NCI-H345 treated with DMSO at 0.1 percent for 48 hours (cell line): ENCODE data around the gene RASA1.

Experiments used
- DNase-seq: peaks from one replicate; lab custom pipeline; 2025; ENCODE audit not compliant: unreplicated experiment; lab: John Stamatoyannopoulos, UW

The RASA1 gene

DNA sequence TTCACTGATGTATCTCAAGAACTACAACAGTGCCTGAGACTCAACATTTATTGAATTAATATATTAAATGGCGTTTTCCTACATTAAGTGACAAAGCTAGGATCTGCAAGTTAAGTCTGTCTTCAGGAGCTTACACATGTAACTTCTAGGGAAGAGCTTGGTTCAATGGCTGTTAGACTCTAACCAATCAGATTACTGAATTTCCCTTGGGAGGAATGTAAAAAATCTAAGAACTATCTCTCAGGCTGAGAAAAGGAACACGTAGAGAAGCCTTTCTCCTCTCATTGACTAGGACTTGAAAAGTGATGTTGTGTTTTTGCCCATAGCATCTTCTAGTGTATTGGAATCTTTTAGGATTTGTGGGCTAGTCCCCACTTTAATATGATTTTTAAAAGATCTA lies 91.4 kb downstream of the RASA1 start:
- no peak for DNase-seq

DNA sequence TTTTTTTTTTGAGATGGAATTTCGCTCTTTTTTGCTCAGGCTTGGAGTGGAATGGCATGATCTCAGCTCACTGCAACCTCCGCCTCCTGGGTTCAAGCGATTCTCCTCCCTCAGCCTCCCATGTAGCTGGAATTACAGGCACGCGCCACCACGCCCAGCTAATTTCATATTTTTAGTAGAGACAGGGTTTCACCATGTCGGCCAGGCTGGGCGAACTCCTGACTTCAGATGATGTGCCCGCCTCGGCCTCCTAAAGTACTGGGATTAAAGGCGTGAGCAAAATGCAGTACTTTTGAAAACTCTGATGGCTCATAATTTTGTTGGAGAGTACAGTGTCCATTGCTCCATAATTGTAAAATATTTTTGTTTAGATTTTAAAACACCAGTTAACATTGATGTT lies 92.4 kb downstream of the RASA1 start:
- no peak for DNase-seq

DNA sequence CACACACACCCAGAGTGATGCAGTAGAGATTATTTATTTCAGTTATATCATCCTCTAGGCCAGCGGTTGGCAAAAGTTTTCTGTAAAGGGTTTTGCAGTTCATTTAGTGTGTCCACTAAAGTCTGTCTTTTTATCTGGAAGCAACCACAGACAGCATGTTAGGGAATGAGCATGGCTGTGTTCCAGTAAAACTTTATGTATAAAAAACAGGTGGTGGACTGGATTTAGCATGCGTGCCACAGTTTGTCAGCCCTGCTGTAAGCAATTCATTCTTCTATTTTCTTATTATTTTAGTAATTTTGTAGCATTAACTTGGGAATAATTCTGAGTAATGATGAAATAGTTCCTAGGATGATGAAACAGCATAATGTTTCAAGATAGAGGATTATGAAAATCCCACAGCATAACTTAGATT lies 93.4 kb downstream of the RASA1 start:
- DNase-seq, result no peak

DNA sequence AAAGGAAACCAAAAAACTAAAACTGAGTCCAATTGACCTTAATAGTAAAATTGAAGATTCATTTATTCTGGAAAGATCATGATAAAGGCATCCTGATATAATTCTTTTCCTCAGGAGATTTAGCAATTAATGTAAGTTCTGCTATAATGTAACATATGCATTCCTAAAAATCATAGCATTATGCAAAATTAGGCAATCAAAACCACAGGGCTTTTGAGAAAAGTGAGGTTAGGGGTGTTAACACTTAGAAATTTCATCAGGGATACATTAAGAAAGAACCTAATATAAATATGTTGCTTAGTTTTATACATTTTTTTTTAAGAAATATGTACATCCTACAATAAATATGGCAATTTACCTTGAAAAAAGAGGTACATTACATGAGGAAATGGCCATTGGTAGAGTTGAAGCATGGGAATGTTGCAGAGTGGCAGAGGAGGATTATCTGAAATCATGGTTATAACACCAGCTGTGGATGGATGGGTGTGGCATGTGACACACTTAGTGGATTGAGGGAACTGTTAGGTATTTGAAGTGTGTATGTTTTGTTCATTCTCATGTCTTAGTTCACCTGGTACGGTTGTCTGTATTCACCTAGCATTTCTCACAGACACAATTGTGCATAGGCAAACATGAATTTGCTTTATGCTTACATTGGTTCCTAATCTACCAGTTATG lies 94.0 kb downstream of the RASA1 start:
- no peak for DNase-seq

DNA sequence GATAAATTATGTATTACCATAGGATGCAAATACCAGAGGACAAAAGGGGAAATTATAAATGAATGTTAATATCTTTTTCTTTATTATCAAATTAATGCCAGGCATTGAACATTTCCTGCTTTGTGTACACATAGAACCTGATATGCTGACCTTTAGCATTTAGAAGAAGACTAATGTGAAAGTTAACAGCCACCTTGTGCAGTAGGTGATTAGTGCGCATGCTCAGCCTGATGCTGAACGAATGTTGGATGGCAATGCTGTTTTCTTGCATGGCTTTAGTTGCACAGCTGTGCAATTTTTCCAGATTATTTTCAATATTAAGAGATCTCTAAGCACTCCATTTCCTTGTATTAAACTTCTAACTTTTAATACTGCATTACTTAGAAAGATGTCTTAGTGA lies 99.6 kb downstream of the RASA1 start:
- DNase-seq, result no peak

DNA sequence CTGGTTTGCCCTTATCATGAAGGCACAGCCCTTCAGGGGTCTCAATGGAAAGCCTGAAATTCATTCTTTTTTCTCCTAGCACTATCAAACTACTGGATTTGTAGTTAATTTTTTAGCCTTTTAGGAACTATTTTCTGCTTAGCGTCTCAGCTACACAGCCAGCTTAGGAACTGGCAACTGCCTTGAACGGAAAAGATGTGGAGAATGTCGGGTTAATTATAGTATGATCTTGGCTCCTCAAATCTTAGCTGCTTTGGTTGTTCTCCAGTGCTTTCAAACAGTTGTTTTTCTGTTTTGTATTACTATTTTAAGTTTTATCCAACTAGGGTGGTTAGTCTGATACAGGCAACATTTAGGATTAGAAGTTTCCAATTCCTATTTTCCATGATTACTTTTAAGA lies 100.9 kb downstream of the RASA1 start:
- no peak for DNase-seq

DNA sequence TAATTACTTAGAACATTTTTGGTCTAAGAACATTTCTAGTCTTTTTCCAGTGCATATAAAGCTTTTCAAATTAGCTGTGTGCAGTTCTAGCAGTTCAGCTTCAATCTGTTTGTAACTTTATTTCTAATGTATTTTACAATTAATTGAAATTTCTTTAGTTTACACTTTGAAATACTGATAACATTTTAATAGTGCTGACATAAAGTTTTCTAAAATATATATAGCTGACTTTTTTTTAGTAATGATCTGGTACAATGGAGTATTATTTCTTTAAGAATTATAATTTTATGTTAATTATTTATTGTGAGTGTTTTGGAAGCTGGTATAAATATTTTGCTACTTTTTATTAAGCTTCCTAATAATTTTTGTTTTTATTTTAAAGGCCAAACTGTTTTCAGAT lies 101.7 kb downstream of the RASA1 start:
- DNase-seq, result no peak

DNA sequence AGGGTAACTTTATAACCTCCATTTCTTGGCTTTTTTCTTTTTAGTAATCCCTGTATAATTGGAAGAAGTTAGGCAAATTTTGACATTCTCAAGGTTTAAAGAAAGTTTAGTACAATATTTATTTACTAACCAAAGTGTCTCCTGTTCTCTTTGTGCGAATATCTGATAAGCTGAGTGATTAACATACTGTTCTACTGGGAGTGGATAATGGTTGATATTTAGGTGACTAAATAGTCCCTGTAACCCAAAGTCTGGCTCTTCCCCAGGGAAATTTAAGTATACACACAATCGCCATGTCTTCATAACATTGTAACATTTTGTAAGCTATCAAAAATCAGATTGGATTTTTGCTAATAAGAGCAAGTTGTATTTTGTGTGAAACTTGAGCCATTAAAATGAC lies 105.0 kb downstream of the RASA1 start:
- DNase-seq, result no peak

DNA sequence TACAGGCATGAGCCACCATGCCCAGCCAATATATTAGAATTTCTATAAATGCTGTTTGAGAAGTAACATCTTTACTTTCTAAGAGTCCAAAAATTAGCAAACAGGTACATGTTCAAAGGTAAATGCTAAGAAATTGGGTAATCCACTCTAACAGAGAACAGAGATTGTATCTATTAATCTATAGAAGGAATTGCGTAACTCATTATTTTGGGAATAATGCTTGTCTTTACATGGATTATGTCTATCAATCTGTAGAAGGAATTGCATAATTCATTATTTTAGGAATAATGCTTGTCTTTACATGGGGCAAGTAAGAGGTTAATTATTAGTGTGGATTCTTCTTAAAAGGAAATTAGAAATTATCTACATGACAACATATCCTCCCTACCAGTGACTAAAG lies 114.5 kb downstream of the RASA1 start:
- no peak for DNase-seq

DNA sequence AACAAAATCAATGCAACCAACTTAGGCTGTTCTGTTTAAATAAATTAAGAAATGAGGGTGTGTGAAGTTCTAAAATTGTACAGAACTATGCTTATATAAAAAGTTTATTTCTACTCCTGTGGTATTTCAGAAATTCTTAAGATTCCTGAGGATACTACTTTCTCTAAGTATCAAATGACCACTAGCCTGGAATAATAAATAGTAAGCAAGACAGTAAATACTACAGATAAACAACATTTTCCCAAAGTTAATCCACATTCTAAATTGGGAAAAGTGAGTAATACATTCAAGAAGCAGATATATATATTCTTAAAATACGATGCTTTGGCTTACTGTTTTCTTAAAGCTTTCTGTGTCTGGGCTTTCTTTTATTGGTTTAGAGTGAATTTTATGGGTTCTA lies 115.5 kb downstream of the RASA1 start:
- DNase-seq, result no peak

DNA sequence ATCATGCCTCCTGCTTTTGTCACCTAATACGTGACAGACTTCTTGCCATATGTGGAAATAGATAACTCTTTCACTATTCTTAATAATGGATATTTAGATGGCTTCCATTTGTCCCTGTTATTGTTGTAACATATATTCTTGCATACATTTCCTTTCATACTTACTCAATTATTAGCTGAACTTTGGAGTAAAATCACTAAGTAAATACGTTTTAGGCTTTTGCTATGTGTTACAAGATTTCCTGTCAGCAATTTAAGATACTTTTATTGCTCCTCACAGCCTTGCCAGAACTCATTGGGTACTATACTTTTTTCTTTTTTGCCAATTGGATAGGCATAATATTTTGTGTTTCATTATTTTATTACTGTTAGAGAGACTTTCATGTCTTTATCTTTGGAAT lies 118.1 kb downstream of the RASA1 start:
- no peak for DNase-seq

DNA sequence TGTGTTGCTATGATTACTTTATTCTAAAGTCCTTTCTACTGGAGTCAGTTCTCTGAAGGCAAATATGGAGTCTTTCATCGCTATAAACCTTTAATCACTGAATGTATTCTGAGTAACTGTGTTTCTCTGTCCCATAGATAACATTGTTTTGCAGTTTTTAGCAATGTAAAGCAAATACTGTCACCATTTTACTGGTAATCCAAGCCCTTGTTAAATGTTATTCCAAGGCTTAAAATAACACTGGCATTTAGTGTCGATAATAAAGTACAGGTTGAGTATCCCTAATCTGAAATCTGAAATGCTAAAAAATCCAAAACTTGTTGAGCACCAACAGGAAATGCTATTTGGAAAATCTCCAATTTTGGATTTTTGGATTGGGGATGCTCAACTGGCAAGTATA lies 120.4 kb downstream of the RASA1 start:
- no peak for DNase-seq

DNA sequence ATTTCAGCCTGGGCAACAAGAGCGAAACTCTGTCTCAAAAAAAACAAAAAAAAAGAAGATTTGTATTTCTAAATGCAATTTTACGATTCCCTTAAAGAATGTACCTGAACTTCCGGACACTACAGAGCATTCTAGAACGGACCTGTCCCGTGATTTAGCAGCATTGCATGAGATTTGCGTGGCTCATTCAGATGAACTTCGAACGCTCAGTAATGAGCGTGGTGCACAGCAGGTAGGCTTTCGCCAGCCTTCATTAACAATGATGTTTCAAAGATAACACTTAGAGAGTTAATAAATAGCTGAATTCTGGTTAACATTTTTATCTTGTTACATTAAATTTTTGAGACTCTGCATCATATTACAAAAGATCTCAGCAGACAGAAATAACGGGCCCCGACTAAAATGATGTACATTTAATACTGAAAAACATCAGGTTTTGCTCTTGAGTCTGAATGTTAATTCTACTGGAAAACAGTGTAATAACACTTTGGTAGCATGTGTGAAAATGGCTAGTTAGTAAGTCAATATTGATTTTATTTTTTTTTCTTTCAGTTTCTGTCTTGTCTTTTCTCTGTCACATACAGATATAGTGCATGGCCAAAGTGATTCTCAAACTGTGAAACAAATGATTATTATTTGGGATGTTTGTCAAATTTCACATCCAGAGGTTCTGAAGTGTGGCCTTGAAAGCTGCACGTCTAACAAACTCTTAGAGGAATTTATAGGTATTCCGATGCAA lies 121.8 kb downstream of the RASA1 start:
- DNase-seq, result no peak

DNA sequence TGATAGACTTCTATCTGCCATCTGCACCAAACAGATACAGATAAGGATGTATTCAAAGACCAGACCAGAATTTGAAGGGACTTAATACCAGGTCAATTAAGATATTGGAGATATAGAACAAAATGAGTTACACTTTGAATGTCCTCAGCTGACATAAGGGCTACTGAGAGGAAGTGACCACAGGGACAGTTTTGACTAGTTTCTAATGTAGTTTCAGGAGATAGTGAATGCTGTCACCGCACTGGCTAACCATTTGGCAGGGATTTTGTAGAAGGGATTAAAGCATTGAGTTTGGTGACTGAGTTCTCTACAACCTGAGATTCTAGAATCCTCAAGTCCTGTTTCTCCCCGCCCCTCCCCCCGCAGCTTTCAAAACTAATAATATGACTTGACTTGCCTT lies 122.4 kb downstream of the RASA1 start:
- no peak for DNase-seq

DNA sequence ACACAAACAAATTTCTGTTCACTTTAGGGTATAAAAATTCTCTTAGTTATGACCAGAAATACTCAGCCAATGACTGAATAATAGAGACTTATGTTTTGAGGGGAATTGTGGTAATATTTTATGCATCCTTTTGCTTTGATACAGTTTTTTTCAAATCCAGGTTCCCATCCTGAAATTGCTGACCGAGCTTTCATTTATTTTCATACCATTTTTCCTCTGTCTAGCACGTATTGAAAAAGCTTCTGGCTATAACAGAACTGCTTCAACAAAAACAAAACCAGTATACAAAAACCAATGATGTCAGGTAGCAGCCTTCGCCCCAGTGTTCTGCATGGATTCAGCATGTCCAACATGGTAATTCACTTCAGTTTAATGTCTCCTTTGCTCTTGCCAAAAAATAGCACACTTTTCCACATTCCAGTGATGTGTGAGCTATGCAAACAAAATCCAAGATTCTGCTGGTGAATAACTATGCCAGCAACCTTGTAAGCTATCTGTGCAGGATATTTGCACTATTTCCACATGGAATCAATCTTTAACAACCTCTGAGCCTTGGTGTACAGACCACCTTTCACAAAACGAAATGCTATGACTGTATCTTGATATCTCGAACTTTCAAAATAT lies 123.0 kb downstream of the RASA1 start:
- DNase-seq, result no peak

DNA sequence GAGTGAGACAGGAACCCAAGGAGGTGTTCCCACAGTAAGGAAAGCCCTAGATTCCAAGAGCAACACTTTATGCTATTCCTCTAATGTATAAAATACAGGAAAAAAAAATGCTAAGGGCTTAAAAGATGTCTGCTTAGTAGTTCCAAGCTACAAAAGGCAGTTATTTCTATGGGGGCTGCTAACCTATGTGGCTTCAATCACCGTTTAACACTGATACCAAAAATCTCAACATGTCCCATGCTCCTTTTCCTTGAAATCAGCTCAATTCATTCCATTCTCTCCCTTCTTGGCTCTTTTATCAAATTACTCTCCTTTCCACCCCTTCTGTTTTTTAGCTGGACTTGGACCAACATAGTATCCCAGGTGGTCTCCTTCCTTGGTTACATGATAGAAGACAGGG lies 124.5 kb downstream of the RASA1 start:
- no peak for DNase-seq

DNA sequence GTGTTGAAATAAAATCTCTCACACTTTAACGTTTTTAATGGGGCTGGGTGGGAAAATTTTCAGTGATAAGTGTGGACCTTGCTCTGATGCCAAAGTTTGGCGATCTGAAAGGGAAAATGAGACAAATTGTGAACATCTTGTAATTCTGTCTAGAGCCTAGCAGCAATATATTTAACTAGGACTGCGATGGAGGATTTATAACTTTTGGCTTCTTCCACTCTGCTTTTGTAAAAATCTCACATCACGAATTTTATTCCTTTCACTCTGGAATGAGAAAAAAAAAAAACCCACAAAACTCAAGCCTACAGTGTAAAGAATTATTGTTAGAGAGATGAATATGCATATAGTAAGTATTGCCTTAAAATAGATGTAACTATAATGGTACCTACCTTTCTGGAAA lies 125.1 kb downstream of the RASA1 start:
- no peak for DNase-seq

DNA sequence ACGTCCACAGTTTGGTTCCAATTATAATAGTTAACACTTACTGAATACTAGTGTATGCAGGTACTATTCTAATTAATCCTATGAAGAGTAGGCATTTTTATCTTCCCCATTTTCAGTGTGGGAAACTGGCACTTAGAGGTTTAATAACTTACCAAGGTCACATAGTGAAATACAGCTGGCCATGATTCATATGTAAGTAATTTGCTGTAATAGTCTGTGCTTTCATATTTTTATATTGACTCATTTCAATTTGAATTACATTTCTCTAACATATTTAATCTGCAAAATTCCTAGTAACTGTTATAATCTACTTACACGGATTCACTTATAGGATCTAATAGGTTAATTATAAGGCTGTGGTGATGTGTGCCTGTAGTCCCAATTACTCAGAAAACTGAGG lies 125.6 kb downstream of the RASA1 start:
- DNase-seq, result no peak

DNA sequence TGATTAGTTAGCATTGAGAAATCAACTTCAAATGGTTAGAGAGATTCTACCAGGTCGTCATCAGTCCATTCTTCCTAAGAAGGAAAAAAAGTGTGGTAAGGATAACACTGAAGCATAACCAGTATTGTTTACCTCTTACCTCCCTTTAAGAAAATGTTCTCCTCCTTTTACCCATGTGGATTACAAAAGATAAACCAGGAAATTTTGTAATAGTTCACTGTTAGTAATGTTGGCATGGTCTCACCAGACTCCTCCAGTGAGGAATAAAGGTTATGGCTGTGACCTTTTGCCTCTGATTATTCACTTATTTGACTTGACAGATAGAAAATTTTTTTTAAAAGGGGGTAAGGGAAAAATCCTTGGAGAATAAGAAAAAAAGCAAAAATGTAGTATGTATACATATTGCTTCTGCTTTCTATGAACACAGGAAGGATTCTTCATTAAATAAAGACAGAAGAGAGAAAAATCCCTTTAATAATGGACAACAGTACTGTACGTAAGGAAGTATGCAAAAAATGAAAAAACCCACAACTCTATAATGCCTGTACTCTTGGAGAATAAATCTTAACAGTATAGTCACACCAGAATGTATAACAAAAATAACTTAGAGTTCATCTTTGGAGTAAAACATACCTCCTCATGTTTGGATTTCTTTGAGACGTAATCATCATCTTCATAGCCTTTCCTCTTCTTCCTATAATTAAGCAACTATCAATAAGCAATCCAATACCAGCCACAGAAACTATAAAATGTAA lies 126.9 kb downstream of the RASA1 start:
- DNase-seq, result no peak

DNA sequence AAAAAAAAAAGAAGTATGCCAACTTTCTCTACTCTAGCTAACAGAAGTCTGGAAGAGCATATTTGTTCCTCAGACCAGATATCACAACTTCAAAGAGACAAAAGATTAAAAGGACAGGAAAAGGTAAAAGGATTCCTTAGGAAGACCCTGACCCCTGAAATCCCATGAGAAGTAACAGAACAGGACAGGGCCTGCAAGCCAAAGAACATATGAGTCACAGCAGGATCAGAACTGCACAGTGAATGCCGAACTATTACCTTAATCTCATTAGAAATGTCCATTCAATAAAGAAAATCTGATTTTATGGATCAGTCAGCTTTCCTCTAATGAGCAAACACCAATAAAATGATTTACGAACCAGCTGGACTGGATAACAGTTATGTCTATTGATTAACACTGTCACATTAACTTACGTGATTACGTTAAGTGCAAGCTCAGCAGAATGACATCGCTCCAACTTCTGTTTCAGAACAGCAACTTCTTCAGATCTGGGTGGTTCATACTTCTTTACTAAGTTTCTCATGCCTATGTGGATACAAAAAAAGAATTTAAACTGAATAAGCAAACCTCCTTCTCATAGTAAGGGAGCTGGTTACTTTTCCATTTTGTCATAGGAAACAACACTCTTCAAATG lies 131.4 kb downstream of the RASA1 start:
- no peak for DNase-seq

DNA sequence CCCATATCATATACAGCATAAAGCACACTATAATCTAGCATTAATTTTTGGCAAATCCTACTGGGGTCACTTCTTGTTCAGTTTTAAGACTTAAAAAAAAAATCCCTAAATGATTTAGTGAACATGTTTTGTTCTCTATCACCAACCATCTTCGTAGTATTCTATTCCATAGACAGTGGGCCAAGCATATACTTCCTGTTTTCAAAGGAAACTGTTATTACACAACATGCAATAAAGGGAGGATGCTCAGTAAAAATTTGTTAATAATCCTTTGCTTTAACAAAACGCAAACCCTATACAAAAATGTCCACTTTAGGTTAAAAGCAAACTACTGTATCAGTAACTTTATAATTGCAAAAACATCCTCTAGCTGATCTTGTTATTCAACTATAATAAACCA lies 132.0 kb downstream of the RASA1 start:
- no peak for DNase-seq
